NB4 (cell line): ENCODE results near the gene TRAF3.
A peak's percentile ranks its signal among the peaks of the same experiment; 100 is the strongest.

ENCODE experiments used
- DNase-seq: peaks from one replicate; pipeline ENCODE4 v3.0.0; 2010; ENCODE audit warnings: low read depth
- H3K4me3 ChIP-seq: one replicate; pipeline ENCODE4 v1.5.1; 2011; ENCODE audit warnings: mild to moderate bottlenecking, low read depth, low read length, moderate library complexity
- CTCF ChIP-seq: IDR thresholded peaks from one replicate; pipeline ENCODE4 v1.5.1; 2012; ENCODE audit warnings: low read depth, low read length
- MYC ChIP-seq: IDR thresholded peaks from 2 replicates; pipeline ENCODE4 v1.6.1; 2011; ENCODE audit warnings: low read depth, low read length
- POLR2A ChIP-seq: IDR thresholded peaks from 2 replicates; pipeline ENCODE4 v1.6.1; 2011; ENCODE audit warnings: mild to moderate bottlenecking; ENCODE audit not compliant: insufficient read length; ENCODE audit errors: extremely low read depth
- TF ChIP-seq, protein P1 (sequence below): IDR thresholded peaks from 2 replicates; pipeline ENCODE4 v1.6.1; 2011; ENCODE audit warnings: low read depth, low read length

The TRAF3 gene

DNA sequence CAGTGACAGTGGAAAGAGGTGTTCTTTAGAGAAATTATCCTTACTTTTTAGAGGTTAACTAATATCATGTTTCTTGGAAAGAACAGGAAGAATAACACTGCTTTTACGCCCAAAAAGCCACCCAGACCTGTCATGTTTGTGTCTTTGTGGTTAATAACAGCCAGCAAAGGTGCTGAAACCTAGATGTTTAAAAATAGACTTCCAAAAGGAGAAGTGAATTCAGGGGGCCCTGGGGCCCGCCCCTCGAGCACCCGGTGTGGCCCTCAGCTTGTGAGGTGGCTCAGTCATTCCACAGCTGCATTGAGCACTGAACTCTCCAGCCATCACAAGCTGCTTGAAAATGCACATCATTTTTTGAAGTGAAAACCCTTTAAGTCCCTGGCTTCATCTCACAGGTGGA is 124.4 kb downstream of the TRAF3 start:
- TF ChIP-seq, protein P1, sequence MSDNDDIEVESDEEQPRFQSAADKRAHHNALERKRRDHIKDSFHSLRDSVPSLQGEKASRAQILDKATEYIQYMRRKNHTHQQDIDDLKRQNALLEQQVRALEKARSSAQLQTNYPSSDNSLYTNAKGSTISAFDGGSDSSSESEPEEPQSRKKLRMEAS: no peak
- TF ChIP-seq POLR2A: no peak
- no peak for TF ChIP-seq CTCF
- TF ChIP-seq MYC: no peak
- DNase-seq: peak; percentile 61
- no peak overlapping the region for H3K4me3 ChIP-seq

GRCh38 chr14:102902086-102902485 is 124.8 kb downstream of the TRAF3 start:
- no peak overlapping the region for H3K4me3 ChIP-seq
- no peak for DNase-seq
- no peak for TF ChIP-seq CTCF
- no peak for TF ChIP-seq MYC
- TF ChIP-seq, protein P1: no peak

DNA sequence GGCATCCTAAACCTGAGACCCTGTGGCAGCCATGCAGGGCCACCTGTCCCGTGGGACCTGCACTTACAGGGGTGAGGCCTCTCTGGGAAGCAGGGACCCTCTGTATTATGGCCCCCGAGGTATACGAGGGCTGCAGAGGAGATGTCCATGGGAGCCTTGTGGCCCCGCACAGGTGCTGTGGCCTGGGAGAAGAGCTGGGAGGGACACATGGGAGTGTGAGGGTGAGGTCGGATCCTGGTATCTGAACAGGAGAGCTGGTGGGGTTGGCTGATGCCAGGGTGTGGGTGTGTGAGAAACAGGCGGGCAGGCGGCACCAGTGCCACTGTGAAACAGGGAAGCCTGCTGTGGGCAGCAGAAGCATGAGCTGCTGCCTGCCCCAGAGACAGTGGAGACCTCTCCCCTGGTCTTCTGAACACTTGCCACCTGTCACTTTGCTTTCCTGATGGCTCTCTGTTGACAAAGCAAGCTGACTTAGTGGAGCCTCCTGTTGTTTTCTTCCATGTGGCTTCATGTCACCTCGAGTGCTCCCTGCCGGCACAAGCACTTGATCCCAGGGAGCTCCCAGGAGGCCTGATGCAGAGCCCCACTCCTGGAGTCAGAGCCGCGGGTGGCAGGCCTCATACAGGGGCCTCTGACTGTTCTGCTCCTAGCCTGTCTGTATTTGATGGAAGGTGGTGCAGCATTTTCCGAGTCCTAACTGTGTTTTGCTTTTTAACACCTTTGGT is 125.4 kb downstream of the TRAF3 start:
- no peak for DNase-seq
- H3K4me3 ChIP-seq: no peak overlapping the region
- TF ChIP-seq, protein P1: no peak
- TF ChIP-seq CTCF (no peak), POLR2A (no peak), MYC (no peak)

DNA sequence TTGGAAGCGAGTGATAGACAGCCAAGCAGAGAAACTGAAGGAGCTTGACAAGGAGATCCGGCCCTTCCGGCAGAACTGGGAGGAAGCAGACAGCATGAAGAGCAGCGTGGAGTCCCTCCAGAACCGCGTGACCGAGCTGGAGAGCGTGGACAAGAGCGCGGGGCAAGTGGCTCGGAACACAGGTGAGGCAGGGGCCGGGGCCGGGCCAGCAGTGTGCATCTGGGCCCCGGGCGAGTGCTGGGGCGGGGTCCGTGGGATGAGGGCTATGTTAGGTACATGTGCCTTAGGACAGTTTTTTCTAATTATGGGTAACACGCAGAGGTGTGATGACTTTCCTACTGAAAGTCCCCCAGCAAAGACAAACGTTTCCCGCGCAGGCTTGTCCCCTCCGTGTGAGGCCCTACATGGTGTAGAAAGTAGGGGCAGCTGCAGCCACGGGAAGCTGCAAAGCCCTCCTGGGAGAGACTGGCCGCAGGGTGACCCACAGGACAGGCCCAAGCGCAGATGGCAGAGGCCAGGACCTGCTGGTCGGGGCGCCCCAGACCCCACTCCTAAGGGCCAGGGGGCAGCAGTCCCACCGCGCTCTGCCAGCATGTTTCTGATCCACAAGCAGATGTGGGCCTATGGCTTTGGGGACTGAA is 126.1 kb downstream of the TRAF3 start:
- no peak overlapping the region for H3K4me3 ChIP-seq
- DNase-seq: no peak
- TF ChIP-seq MYC (no peak), CTCF (no peak), POLR2A (no peak)
- TF ChIP-seq, protein P1: no peak

DNA sequence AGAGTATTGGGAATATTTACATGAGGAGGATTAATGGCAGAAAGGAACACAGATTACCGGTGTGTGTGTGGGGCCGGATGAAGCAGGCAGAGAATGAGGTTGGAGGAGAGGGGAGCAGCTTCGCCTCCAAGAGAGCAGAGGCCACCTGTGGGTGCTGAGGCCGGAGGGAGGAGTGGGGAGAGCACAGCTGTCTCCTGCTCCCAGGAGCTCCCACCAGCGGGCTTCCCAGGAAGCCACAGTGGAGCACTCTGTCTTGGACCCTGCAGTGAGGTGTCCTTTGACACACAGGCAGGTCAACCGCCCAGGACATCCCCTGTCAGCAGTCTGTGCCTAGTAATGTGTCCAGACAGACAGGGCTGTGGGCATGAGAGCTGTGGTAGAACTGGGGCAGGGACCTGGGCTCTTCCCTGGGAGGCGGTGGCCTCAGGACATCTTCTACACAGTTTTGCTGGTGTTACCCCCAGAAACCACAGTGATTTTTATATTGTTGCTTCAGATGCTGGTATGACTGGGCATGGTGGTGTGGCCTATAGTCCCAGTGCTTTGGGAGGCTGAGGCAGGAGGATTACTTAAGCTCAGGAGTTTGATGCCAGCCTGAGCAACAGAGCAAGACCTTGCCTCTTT is 126.8 kb downstream of the TRAF3 start:
- no peak overlapping the region for H3K4me3 ChIP-seq
- TF ChIP-seq MYC: no peak
- no peak for TF ChIP-seq CTCF
- no peak for TF ChIP-seq POLR2A
- TF ChIP-seq, protein P1: no peak
- no peak for DNase-seq
